ENCODE data around the gene DPH5.

The DPH5 gene

DNA sequence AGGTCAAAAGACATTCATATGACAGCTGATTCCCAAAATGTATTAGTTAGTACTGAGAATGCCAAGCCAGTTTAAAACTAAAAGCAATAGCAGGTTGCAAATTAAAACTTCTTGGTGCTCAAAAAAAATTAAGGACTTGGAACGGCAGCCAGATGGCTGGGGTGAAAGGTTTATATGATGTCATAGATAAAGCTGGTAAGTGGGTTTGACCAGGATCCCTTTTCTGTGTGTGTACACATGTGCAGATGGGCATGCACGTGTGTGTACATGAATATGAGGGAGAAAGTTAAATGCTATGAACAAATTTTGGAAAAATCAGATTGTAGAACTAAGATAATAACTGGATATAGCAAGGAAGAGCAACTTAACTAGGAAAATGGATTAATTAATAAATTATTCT, 39.1 kb upstream of the DPH5 start:
- no peak for DNase-seq
- Histone ChIP-seq H3K4me1 (ENCODE audit: insufficient read depth, low read length) (peaks cover 5% of the 10 kb centered on the region; the same call in 1 of the 2 replicates), H3K4me2 (ENCODE audit: insufficient read depth, low read length) (no peak overlapping the region)

DNA sequence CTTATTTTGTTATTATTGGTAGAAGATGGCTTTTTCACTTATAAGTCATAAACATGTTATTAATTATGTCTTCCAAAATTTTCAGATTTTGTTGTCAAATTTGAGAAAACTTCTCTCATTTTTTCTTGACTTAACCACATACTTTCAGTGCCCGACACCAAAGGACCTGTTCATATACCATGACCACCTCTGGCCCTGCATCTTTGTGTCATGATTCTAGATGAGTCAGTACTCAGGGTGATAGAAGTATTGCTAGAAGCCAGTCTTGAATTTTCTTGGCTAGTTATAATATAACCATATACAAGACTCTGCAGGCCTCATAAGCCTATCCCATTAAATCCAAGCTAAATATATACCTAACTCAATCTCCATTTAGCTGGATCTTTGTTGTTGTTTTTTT, 35.4 kb upstream of the DPH5 start:
- ATAC-seq (ENCODE audit: insufficient read depth, low read depth), result no peak
- Histone ChIP-seq H3K4me2 (ENCODE audit: insufficient read depth, low read length) (no peak overlapping the region), H3K9ac (ENCODE audit: low read depth, low read length) (no peak overlapping the region)

More for the DNA sequence above, 39.1 kb upstream of the DPH5 start:
- Histone ChIP-seq H3K9ac (ENCODE audit: low read depth, low read length) (no peak overlapping the region), H3K36me3 (ENCODE audit: insufficient read depth, low read length) (no peaks in the 10 kb centered on the region), H3K27me3 (ENCODE audit: insufficient read depth, low read length, poor library complexity) (no peaks in the 10 kb centered on the region), H3K9me3 (ENCODE audit: insufficient read depth, low read length, severe bottlenecking) (no peaks in the 10 kb centered on the region), H4K20me1 (ENCODE audit: insufficient read depth, low read length) (no peaks in the 10 kb centered on the region), H3K4me3 (ENCODE audit: low read depth in 1 of 2, low read length in 2 of 2) (no peak overlapping the region), H2AFZ (ENCODE audit: low read depth, low read length) (no peak overlapping the region), H3K79me2 (ENCODE audit: insufficient read depth, low read length) (0 out of 2 replicates have a peak, but pooled peaks cover 2% of the 10 kb centered on the region), H3K27ac (ENCODE audit: low read length) (no peak overlapping the region)
- ATAC-seq (ENCODE audit: insufficient read depth, low read depth), result no peak
- TF ChIP-seq EZH2 (IDR thresholded peaks at IDR 0.05; ENCODE audit: borderline replicate concordance, low read depth, low read length, severe bottlenecking), result no peak
- TF ChIP-seq, protein P1, sequence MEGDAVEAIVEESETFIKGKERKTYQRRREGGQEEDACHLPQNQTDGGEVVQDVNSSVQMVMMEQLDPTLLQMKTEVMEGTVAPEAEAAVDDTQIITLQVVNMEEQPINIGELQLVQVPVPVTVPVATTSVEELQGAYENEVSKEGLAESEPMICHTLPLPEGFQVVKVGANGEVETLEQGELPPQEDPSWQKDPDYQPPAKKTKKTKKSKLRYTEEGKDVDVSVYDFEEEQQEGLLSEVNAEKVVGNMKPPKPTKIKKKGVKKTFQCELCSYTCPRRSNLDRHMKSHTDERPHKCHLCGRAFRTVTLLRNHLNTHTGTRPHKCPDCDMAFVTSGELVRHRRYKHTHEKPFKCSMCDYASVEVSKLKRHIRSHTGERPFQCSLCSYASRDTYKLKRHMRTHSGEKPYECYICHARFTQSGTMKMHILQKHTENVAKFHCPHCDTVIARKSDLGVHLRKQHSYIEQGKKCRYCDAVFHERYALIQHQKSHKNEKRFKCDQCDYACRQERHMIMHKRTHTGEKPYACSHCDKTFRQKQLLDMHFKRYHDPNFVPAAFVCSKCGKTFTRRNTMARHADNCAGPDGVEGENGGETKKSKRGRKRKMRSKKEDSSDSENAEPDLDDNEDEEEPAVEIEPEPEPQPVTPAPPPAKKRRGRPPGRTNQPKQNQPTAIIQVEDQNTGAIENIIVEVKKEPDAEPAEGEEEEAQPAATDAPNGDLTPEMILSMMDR (IDR thresholded peaks at IDR 0.05; ENCODE audit: borderline replicate concordance, extremely low read depth, low read length, poor library complexity, severe bottlenecking), result no peak

GRCh38 chr1:101059945-101060542, 34.5 kb upstream of the DPH5 start:
- Histone ChIP-seq H2AFZ (ENCODE audit: low read depth, low read length) (no peak overlapping the region), H3K4me1 (ENCODE audit: insufficient read depth, low read length) (no peaks in the 10 kb centered on the region), H3K27ac (ENCODE audit: low read length) (no peak overlapping the region), H3K9ac (ENCODE audit: low read depth, low read length) (no peak overlapping the region), H3K4me3 (ENCODE audit: low read depth in 1 of 2, low read length in 2 of 2) (no peak overlapping the region), H3K36me3 (ENCODE audit: insufficient read depth, low read length) (no peaks in the 10 kb centered on the region), H3K4me2 (ENCODE audit: insufficient read depth, low read length) (no peak overlapping the region), H3K79me2 (ENCODE audit: insufficient read depth, low read length) (no peaks in the 10 kb centered on the region), H4K20me1 (ENCODE audit: insufficient read depth, low read length) (no peaks in the 10 kb centered on the region), H3K27me3 (ENCODE audit: insufficient read depth, low read length, poor library complexity) (no peaks in the 10 kb centered on the region), H3K9me3 (ENCODE audit: insufficient read depth, low read length, severe bottlenecking) (no peaks in the 10 kb centered on the region)
- TF ChIP-seq EZH2 (IDR thresholded peaks at IDR 0.05; ENCODE audit: borderline replicate concordance, low read depth, low read length, severe bottlenecking), result no peak
- TF ChIP-seq, protein P1 (IDR thresholded peaks at IDR 0.05; ENCODE audit: borderline replicate concordance, extremely low read depth, low read length, poor library complexity, severe bottlenecking), result no peak
- DNase-seq (no peak), ATAC-seq (ENCODE audit: insufficient read depth, low read depth) (no peak)

More for the DNA sequence above, 35.4 kb upstream of the DPH5 start:
- no peak for TF ChIP-seq EZH2 (IDR thresholded peaks at IDR 0.05; ENCODE audit: borderline replicate concordance, low read depth, low read length, severe bottlenecking)
- TF ChIP-seq, protein P1 (IDR thresholded peaks at IDR 0.05; ENCODE audit: borderline replicate concordance, extremely low read depth, low read length, poor library complexity, severe bottlenecking), result no peak
- Histone ChIP-seq H3K27ac (ENCODE audit: low read length) (no peak overlapping the region), H3K79me2 (ENCODE audit: insufficient read depth, low read length) (no peaks in the 10 kb centered on the region), H3K4me3 (ENCODE audit: low read depth in 1 of 2, low read length in 2 of 2) (no peak overlapping the region), H3K27me3 (ENCODE audit: insufficient read depth, low read length, poor library complexity) (no peaks in the 10 kb centered on the region), H3K9me3 (ENCODE audit: insufficient read depth, low read length, severe bottlenecking) (no peaks in the 10 kb centered on the region), H3K4me1 (ENCODE audit: insufficient read depth, low read length) (no peaks in the 10 kb centered on the region), H3K36me3 (ENCODE audit: insufficient read depth, low read length) (no peaks in the 10 kb centered on the region), H2AFZ (ENCODE audit: low read depth, low read length) (no peak overlapping the region), H4K20me1 (ENCODE audit: insufficient read depth, low read length) (no peaks in the 10 kb centered on the region)
- DNase-seq, result no peak
